ENCODE data around the gene NLGN1. TPM values are rescaled to one million over a fixed set of nuclear protein-coding genes. Genes with fewer than 3 reads are reported as not detected.

NLGN1 gene
- total RNA-seq, 1 experiment from 2014 or later, result not detected

GRCh38 chr3:173644086-173645082 is 246.8 kb downstream of the NLGN1 start:
- no peaks in the 10 kb centered on the region for H3K9me3 Mint-ChIP-seq (ENCODE audit: unreplicated experiment)
- no peaks in the 10 kb centered on the region for H3K4me1 Mint-ChIP-seq (ENCODE audit: insufficient read depth, unreplicated experiment)
- no TSS peak for BruUV-seq (replicated peaks)
- peaks cover 70% of the 10 kb centered on the region for H3K27me3 Mint-ChIP-seq (ENCODE audit: insufficient read depth, unreplicated experiment)
- ChIA-PET POLR2A (no interaction called here), CTCF (interaction anchor here (0.6 kb wide), 1 partner anchor 20 kb away, joined by 3 read pairs; no protein-coding TSS in a partner anchor)
- H3K36me3 Mint-ChIP-seq (ENCODE audit: insufficient read depth, unreplicated experiment), result no peaks in the 10 kb centered on the region
- H3K4me3 Mint-ChIP-seq (ENCODE audit: unreplicated experiment), result no peak overlapping the region
- no peak for DNase-seq (ENCODE audit: unreplicated experiment)
- TF ChIP-seq CTCF (IDR thresholded peaks at IDR 0.05; ENCODE audit: unreplicated experiment), result no peak
- intact Hi-C loops (cut with micrococcal nuclease), result no loop called here
- no peak overlapping the region for H3K27ac Mint-ChIP-seq (ENCODE audit: low read depth, unreplicated experiment)

GRCh38 chr3:173650596-173650995 is 253.1 kb downstream of the NLGN1 start:
- Mint-ChIP-seq H3K36me3 (ENCODE audit: insufficient read depth, unreplicated experiment) (no peaks in the 10 kb centered on the region), H3K4me3 (ENCODE audit: unreplicated experiment) (no peak overlapping the region), H3K4me1 (ENCODE audit: insufficient read depth, unreplicated experiment) (no peaks in the 10 kb centered on the region), H3K27me3 (ENCODE audit: insufficient read depth, unreplicated experiment) (peaks cover 74% of the 10 kb centered on the region), H3K9me3 (ENCODE audit: unreplicated experiment) (no peaks in the 10 kb centered on the region), H3K27ac (ENCODE audit: low read depth, unreplicated experiment) (no peak overlapping the region)
- no peak for TF ChIP-seq CTCF (IDR thresholded peaks at IDR 0.05; ENCODE audit: unreplicated experiment)
- intact Hi-C loops (cut with micrococcal nuclease), result no loop called here
- ChIA-PET POLR2A (no interaction called here), CTCF (no interaction called here)
- BruUV-seq (replicated peaks), result no TSS peak
- DNase-seq (ENCODE audit: unreplicated experiment), result no peak

GRCh38 chr3:173652093-173652492 is 254.5 kb downstream of the NLGN1 start:
- Mint-ChIP-seq H3K27me3 (ENCODE audit: insufficient read depth, unreplicated experiment) (peaks cover 74% of the 10 kb centered on the region), H3K27ac (ENCODE audit: low read depth, unreplicated experiment) (no peak overlapping the region), H3K4me3 (ENCODE audit: unreplicated experiment) (no peak overlapping the region), H3K4me1 (ENCODE audit: insufficient read depth, unreplicated experiment) (no peaks in the 10 kb centered on the region), H3K9me3 (ENCODE audit: unreplicated experiment) (no peaks in the 10 kb centered on the region), H3K36me3 (ENCODE audit: insufficient read depth, unreplicated experiment) (no peaks in the 10 kb centered on the region)
- TF ChIP-seq CTCF (IDR thresholded peaks at IDR 0.05; ENCODE audit: unreplicated experiment), result no peak
- intact Hi-C loops (cut with micrococcal nuclease), result no loop called here
- CTCF ChIA-PET, result no interaction called here
- no TSS peak for BruUV-seq (replicated peaks)
- POLR2A ChIA-PET, result no interaction called here
- DNase-seq (ENCODE audit: unreplicated experiment), result no peak

DNA sequence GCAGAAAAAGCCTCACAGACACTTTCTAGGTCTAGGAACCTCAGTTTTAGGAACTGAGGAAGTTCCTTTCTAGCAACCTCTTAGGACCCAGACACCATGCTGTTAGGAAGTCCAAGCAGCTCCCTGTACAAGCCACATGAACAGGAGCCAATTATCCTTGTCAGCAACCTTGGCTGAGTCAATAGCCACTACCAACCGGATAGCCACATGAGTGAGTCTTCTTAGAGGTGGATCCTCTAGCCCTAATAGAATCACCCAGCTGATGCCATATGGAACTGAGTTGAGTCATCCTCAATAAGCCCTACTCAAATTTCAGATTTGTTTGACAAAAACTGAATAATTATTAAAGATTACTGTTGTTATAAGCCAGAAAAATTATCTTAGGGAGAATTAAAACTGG is 256.2 kb downstream of the NLGN1 start:
- intact Hi-C loops (cut with micrococcal nuclease), result no loop called here
- H3K27ac Mint-ChIP-seq (ENCODE audit: low read depth, unreplicated experiment), result no peak overlapping the region
- TF ChIP-seq CTCF (IDR thresholded peaks at IDR 0.05; ENCODE audit: unreplicated experiment), result no peak
- peaks cover 74% of the 10 kb centered on the region for H3K27me3 Mint-ChIP-seq (ENCODE audit: insufficient read depth, unreplicated experiment)
- H3K4me3 Mint-ChIP-seq (ENCODE audit: unreplicated experiment), result no peak overlapping the region
- no peaks in the 10 kb centered on the region for H3K9me3 Mint-ChIP-seq (ENCODE audit: unreplicated experiment)
- DNase-seq (ENCODE audit: unreplicated experiment), result peak; percentile 20
- ChIA-PET CTCF (no interaction called here), POLR2A (no interaction called here)
- H3K4me1 Mint-ChIP-seq (ENCODE audit: insufficient read depth, unreplicated experiment), result no peaks in the 10 kb centered on the region
- BruUV-seq (replicated peaks), result no TSS peak
- no peaks in the 10 kb centered on the region for H3K36me3 Mint-ChIP-seq (ENCODE audit: insufficient read depth, unreplicated experiment)

Data from MCF 10A (cell line).